GM21447 (cell line): ENCODE results near the gene FUT1.
"Not testable (repeated sequence)": the region's sequence is repeated elsewhere in the genome, so short reads cannot be mapped to it uniquely, and the experiment has no call there.

ENCODE experiments used
- ATAC-seq: cut with Tn5 transposase; IDR thresholded peaks from one replicate; pipeline ENCODE4 v1.9.1; 2021; ENCODE audit not compliant: unreplicated experiment

Gene FUT1

GRCh38 chr19:48768994-48769713 lies 16.7 kb upstream of the FUT1 start:
- no peak for ATAC-seq

DNA sequence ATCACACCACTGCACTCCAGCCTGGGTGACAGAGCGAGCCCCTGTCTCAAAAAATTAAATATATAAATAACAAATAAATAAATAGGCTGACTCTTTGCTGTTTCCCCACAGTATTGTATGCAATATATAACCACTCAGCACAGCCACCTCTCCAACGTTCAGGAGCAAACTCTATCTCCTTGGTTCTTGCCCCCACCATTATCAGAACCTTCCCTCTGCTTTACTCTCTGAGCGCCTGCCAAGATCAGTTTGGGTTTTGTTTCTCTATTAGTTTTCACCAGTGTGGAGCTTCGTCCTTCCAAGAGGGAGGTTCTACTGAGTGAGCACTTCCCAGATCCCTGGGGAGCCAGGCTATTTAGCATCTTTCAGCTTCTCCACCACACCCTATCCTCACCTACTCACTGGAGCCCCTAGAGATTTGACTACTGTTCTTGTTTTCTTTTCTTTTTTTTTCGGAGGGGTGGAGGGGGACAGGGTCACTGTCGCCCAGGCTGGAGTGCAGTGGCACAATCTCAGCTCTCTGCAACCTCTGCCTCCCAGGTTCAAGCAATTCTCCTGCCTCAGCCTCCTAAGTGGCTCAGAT lies 15.8 kb upstream of the FUT1 start:
- ATAC-seq = not testable (repeated sequence)

GRCh38 chr19:48765816-48766215 lies 13.4 kb upstream of the FUT1 start:
- ATAC-seq = not testable (repeated sequence)

GRCh38 chr19:48760504-48761205 lies 8.2 kb upstream of the FUT1 start:
- ATAC-seq = no peak

GRCh38 chr19:48757741-48758144 lies 5.3 kb upstream of the FUT1 start:
- no peak for ATAC-seq

GRCh38 chr19:48757089-48757675 lies 4.7 kb upstream of the FUT1 start:
- no peak for ATAC-seq

- ATAC-seq = no peak
Observed at GRCh38 chr19:48756686-48757085, 4.2 kb upstream of the FUT1 start.

DNA sequence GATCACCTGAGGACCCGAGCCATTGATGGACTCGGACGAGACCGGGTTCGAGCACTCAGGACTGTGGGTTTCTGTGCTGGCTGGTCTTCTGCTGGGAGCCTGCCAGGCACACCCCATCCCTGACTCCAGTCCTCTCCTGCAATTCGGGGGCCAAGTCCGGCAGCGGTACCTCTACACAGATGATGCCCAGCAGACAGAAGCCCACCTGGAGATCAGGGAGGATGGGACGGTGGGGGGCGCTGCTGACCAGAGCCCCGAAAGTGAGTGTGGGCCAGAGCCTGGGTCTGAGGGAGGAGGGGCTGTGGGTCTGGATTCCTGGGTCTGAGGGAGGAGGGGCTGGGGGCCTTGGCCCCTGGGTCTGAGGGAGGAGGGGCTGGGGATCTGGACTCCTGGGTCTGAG lies 3.8 kb upstream of the FUT1 start:
- no peak for ATAC-seq

- no peak for ATAC-seq
Observed at GRCh38 chr19:48755787-48756186, 3.3 kb upstream of the FUT1 start.

DNA sequence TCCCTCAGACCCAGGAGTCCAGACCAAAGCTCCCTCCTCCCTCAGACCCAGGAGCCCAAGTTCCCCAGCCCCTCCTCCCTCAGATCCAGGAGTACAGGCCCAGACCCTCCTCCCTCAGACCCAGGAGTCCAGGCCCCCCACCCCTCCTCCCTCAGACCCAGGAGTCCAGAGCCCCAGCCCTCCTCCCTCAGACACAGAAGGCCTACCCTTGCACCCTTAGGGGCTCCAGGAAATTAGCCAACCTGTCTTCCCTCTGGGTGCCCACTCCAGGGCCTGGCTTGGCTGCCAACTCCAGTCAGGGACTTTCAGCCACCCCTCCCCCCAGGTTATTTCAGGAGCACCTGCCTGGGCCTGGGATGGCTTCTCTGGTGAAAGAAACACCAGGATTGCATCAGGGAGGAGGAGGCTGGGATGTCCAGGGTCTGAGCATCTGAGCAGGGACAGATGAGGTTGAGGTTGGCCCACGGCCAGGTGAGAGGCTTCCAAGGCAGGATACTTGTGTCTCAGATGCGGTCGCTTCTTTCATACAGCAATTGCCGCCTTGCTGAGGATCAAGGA lies 2.7 kb upstream of the FUT1 start, which contains the start of gene FGF21:
TSS of gene FGF21 (plus strand) at position 441 of the 558 bp plus-strand sequence. CDS start 713 bp downstream, outside the sequence.
- no peak for ATAC-seq

DNA sequence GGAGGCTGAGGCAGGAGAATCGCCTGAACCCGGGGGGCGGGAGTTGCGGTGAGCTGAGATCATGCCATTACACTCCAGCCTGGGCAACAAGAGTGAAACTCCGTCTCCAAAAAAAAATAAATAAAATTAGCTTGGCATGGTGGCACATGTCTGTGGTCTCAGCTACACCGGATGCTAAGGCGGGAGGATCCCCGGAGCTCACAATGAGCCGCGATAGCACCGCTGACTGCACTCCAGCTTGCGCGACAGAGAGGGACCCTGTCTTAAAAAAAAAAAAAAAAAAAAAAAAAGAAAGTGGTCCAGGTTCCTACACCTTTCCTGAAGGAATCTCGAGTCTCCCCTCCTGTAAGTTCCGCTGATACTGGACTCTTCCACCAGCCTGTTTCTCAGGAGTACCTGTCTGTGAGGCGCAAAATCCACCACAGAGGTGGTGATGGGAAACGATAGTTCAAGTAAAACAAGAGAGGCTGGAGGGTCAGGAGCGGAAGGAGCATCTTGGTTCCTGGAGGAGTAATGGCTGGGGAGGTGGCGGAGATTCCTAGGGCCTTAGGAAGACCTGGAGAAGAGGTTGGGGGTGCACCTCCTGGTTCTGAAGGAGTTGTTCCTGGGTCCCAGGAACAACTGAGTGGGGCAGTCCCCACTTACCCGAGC lies 471 bp downstream of the FUT1 start:
- no peak for ATAC-seq

DNA sequence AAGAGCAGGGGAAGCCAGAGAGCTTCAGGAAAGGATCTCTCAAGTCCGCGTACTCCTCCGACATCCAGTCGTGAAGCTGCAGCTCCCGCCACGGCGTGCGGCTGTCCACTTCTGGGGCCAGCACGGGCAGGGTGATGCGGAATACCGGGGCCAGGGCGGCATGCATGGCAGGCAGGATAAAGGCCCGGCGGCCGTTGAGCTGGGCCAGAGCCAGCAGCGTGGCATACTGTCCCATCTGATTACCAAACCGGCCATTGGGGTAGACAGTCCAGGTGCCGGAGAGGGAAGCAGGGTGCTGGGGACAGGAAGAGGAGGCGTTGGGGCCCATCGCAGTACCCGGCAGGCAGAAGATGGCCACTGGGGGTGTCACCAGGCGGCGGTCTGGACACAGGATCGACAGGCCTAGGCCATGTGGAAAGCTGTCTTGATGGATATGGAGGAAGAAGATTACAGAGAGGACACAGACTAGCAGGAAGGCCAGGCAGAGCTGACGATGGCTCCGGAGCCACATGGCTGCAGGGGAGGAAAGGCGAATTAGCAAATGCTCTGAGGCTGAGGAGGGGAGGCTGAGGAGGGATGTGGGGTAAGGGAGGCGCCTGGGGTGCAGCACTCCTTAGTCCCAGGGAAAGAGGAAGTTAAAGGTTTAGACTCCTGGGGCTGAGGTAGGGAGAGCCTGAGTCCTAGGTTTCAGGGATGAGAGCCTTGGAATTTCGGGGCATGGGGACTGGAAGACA lies 1.5 kb downstream of the FUT1 start:
- no peak for ATAC-seq

DNA sequence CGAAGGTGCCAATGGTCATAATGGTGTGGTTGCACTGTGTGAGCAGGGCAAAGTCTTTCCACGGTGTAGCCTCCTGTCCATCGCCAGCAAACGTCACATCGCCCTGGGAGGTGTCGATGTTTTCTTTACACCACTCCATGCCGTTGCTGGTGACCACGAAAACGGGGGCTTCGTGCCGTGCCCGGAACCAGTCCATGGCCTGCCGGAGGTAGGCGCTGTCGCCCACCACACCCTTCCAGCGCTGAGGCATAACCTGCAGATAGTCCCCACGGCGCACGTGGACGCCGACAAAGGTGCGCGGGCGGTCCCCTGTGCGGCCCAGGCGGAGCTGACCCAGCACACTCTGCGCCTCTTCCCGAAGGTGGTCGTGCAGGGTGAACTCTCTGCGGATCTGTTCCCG lies 2.1 kb downstream of the FUT1 start:
- ATAC-seq = no peak

DNA sequence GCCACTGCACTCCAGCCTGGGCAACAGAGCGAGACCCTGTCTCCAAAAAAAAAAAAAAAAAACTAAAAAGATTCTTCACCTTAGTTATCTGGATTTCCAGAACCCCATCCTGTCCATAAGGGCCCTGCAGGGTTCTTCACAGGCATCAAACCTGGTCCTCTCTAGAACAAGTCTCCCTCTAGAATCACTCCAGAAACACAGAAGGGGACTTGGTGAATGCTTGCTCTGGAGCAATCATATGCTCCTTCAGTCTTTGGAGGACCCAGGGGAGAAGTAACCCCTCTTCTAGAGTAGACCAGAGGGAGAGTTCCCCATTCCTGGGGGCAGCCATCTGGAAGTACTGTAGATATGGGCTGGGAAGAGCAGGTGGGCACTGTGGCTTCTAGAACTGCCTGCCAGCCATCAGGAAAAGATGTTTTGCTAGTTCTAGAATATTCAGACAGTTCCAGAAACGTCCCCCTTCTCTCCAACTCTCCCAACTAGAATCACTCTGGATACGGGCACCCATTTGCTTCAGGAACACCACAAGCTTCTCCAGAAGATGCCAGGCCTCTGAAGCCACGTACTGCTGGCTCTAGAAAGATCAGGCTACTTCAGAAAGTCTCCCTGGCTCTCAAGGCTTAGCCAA lies 2.8 kb downstream of the FUT1 start:
- no peak for ATAC-seq

- ATAC-seq = no peak
Observed at GRCh38 chr19:48746738-48747575, 5.5 kb downstream of the FUT1 start, which contains the start of gene IZUMO1. Gene IZUMO1, minus strand, starts transcription at chr19:48746909. Its CDS starts 1,050 bp downstream, at chr19:48745859.

DNA sequence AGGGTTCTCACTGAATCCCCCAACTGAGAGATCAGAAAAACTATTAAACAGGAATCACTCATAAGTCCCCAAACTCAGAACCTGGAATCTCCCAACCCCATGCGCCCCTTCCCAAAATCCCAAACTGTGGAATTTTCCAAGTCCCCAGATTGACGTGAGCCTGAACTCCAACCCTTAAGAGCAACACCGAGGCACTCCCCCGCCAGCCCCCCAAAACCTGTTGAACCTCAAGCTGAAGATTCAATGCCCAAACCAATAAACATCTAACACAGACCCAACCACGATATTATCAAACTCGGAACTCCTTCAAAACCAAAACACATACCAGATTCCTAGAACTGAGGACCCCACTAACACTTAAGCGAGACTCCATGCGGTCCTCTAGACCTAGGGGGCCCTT lies 6.3 kb downstream of the FUT1 start:
- no peak for ATAC-seq

DNA sequence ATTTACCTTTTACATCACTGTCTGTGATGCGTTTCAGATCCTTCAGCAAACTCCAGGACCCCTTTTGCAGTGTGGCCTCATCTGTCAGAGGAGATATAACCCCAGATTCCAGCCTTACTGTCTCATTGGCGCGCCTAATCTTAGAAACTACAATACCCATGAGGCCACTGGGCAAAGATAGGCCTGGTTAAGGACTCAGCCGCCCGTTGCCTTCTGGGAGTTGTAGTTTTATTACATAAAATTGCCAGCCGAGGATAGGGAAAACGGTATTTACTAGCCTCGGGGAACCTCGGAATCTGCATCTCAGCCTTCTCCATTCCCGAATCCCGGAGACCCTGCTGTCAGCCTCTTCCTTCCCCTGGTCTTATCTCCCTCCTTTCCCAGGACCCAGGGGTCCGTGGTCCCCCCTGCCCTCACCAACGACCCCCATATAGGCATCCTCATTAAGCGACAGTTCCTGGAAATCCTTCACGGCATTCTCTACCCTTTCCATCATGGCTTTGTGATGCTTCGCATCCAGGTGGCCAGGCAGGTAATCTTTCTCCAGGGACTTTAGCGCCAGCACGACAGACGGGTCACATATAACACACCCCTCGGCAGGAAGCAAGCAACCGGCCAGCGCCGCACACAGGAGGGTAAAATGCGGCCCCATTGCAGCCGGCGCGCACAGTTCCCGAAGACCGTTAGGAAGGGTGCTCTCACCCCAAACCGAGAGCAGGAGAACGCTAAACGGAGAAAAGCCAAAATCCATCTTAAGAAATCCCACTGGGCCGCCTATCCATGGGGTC lies 7.0 kb downstream of the FUT1 start:
- ATAC-seq = no peak

- ATAC-seq = no peak
Observed at GRCh38 chr19:48742096-48742495, 10.3 kb downstream of the FUT1 start.
